ENCODE data around the gene ELL2.

ELL2 gene

GRCh38 chr5:95961617-95962474 lies at the start of gene ELL2:
ELL2 (minus strand) TSS chr5:95961851; CDS start chr5:95961721, 130 bp downstream.
- peaks cover 29% of the 10 kb centered on the region for H3K36me3 Mint-ChIP-seq (ENCODE audit: low read depth)
- H3K27ac Mint-ChIP-seq = peak within 1 kb of the TSS; percentile 98
- H3K27me3 Mint-ChIP-seq = peaks cover 2% of the 10 kb centered on the region

GRCh38 chr5:96008987-96009647 lies 47.5 kb upstream of the ELL2 start:
- Mint-ChIP-seq H3K27ac (no peak overlapping the region), H3K4me3 (no peak overlapping the region), H3K27me3 (no peaks in the 10 kb centered on the region), H3K4me1 (ENCODE audit: low read depth) (no peaks in the 10 kb centered on the region), H3K9me3 (no peaks in the 10 kb centered on the region), H3K36me3 (ENCODE audit: low read depth) (no peaks in the 10 kb centered on the region)

More at GRCh38 chr5:95961617-95962474, at the start of gene ELL2:
- H3K4me1 Mint-ChIP-seq (ENCODE audit: low read depth) = peaks cover 71% of the 10 kb centered on the region
- peak within 1 kb of the TSS; percentile 92 for H3K4me3 Mint-ChIP-seq
- H3K9me3 Mint-ChIP-seq = no peaks in the 10 kb centered on the region

GRCh38 chr5:96008487-96008886 lies 46.8 kb upstream of the ELL2 start:
- Mint-ChIP-seq H3K9me3 (no peaks in the 10 kb centered on the region), H3K27me3 (no peaks in the 10 kb centered on the region), H3K4me1 (ENCODE audit: low read depth) (no peaks in the 10 kb centered on the region), H3K27ac (no peak overlapping the region), H3K4me3 (no peak overlapping the region), H3K36me3 (ENCODE audit: low read depth) (no peaks in the 10 kb centered on the region)

- Mint-ChIP-seq H3K27ac (no peak overlapping the region), H3K27me3 (no peaks in the 10 kb centered on the region), H3K36me3 (ENCODE audit: low read depth) (no peaks in the 10 kb centered on the region), H3K9me3 (no peaks in the 10 kb centered on the region), H3K4me3 (no peak overlapping the region), H3K4me1 (ENCODE audit: low read depth) (no peaks in the 10 kb centered on the region)
Measured at GRCh38 chr5:96007051-96007450, 45.4 kb upstream of the ELL2 start.

- H3K4me1 Mint-ChIP-seq (ENCODE audit: low read depth) = no peaks in the 10 kb centered on the region
- H3K27ac Mint-ChIP-seq = no peak overlapping the region
- H3K27me3 Mint-ChIP-seq = no peaks in the 10 kb centered on the region
- no peaks in the 10 kb centered on the region for H3K9me3 Mint-ChIP-seq
- no peak overlapping the region for H3K4me3 Mint-ChIP-seq
- no peaks in the 10 kb centered on the region for H3K36me3 Mint-ChIP-seq (ENCODE audit: low read depth)
Measured at GRCh38 chr5:96006291-96006690, 44.6 kb upstream of the ELL2 start.

GRCh38 chr5:96004754-96005153 lies 43.1 kb upstream of the ELL2 start:
- Mint-ChIP-seq H3K27me3 (no peaks in the 10 kb centered on the region), H3K4me1 (ENCODE audit: low read depth) (no peaks in the 10 kb centered on the region), H3K4me3 (no peak overlapping the region), H3K9me3 (no peaks in the 10 kb centered on the region), H3K27ac (no peak overlapping the region), H3K36me3 (ENCODE audit: low read depth) (no peaks in the 10 kb centered on the region)

- H3K27ac Mint-ChIP-seq = no peak overlapping the region
- no peak overlapping the region for H3K4me3 Mint-ChIP-seq
- H3K36me3 Mint-ChIP-seq (ENCODE audit: low read depth) = no peaks in the 10 kb centered on the region
- no peaks in the 10 kb centered on the region for H3K27me3 Mint-ChIP-seq
- H3K4me1 Mint-ChIP-seq (ENCODE audit: low read depth) = no peaks in the 10 kb centered on the region
- H3K9me3 Mint-ChIP-seq = no peaks in the 10 kb centered on the region
Measured at GRCh38 chr5:96004087-96004486, 42.4 kb upstream of the ELL2 start.

- Mint-ChIP-seq H3K27me3 (peaks cover 4% of the 10 kb centered on the region), H3K4me1 (ENCODE audit: low read depth) (peaks cover 19% of the 10 kb centered on the region)
Measured at GRCh38 chr5:96001262-96001661, 39.6 kb upstream of the ELL2 start.

GRCh38 chr5:96000308-96000707 lies 38.7 kb upstream of the ELL2 start:
- H3K27ac Mint-ChIP-seq = no peak overlapping the region
- H3K27me3 Mint-ChIP-seq = peaks cover 4% of the 10 kb centered on the region
- H3K36me3 Mint-ChIP-seq (ENCODE audit: low read depth) = no peaks in the 10 kb centered on the region
- no peak overlapping the region for H3K4me3 Mint-ChIP-seq
- H3K9me3 Mint-ChIP-seq = no peaks in the 10 kb centered on the region
- H3K4me1 Mint-ChIP-seq (ENCODE audit: low read depth) = peaks cover 20% of the 10 kb centered on the region

More at GRCh38 chr5:96001262-96001661, 39.6 kb upstream of the ELL2 start:
- Mint-ChIP-seq H3K36me3 (ENCODE audit: low read depth) (no peaks in the 10 kb centered on the region), H3K9me3 (no peaks in the 10 kb centered on the region), H3K4me3 (no peak overlapping the region), H3K27ac (no peak overlapping the region)

- peaks cover 13% of the 10 kb centered on the region for H3K27me3 Mint-ChIP-seq
- peak overlapping the region; percentile 2 for H3K4me3 Mint-ChIP-seq
Measured at GRCh38 chr5:95996904-95997723, 35.5 kb upstream of the ELL2 start.

GRCh38 chr5:95995962-95996489 lies 34.4 kb upstream of the ELL2 start:
- H3K27me3 Mint-ChIP-seq = peaks cover 16% of the 10 kb centered on the region
- no peaks in the 10 kb centered on the region for H3K36me3 Mint-ChIP-seq (ENCODE audit: low read depth)
- H3K4me1 Mint-ChIP-seq (ENCODE audit: low read depth) = peaks cover 20% of the 10 kb centered on the region
- H3K9me3 Mint-ChIP-seq = no peaks in the 10 kb centered on the region
- H3K4me3 Mint-ChIP-seq = no peak overlapping the region
- H3K27ac Mint-ChIP-seq = no peak overlapping the region

More at GRCh38 chr5:95996904-95997723, 35.5 kb upstream of the ELL2 start:
- Mint-ChIP-seq H3K27ac (peak overlapping the region; percentile 54), H3K4me1 (ENCODE audit: low read depth) (peaks cover 20% of the 10 kb centered on the region), H3K9me3 (no peaks in the 10 kb centered on the region), H3K36me3 (ENCODE audit: low read depth) (no peaks in the 10 kb centered on the region)

- H3K9me3 Mint-ChIP-seq = no peaks in the 10 kb centered on the region
- H3K27me3 Mint-ChIP-seq = peaks cover 15% of the 10 kb centered on the region
- peaks cover 20% of the 10 kb centered on the region for H3K4me1 Mint-ChIP-seq (ENCODE audit: low read depth)
Measured at GRCh38 chr5:95993776-95994175, 32.1 kb upstream of the ELL2 start.

GRCh38 chr5:95993266-95993665 lies 31.6 kb upstream of the ELL2 start:
- Mint-ChIP-seq H3K36me3 (ENCODE audit: low read depth) (no peaks in the 10 kb centered on the region), H3K4me3 (no peak overlapping the region), H3K27me3 (peaks cover 15% of the 10 kb centered on the region), H3K27ac (no peak overlapping the region), H3K9me3 (no peaks in the 10 kb centered on the region), H3K4me1 (ENCODE audit: low read depth) (peaks cover 18% of the 10 kb centered on the region)

More at GRCh38 chr5:95993776-95994175, 32.1 kb upstream of the ELL2 start:
- H3K4me3 Mint-ChIP-seq = no peak overlapping the region
- no peak overlapping the region for H3K27ac Mint-ChIP-seq
- H3K36me3 Mint-ChIP-seq (ENCODE audit: low read depth) = no peaks in the 10 kb centered on the region

- Mint-ChIP-seq H3K36me3 (ENCODE audit: low read depth) (no peaks in the 10 kb centered on the region), H3K27ac (no peak overlapping the region), H3K4me3 (no peak overlapping the region), H3K27me3 (peaks cover 15% of the 10 kb centered on the region), H3K4me1 (ENCODE audit: low read depth) (no peaks in the 10 kb centered on the region), H3K9me3 (no peaks in the 10 kb centered on the region)
Measured at GRCh38 chr5:95989283-95990048, 27.8 kb upstream of the ELL2 start.

All from stimulated activated naive CD8-positive, alpha-beta T cell treated with anti-CD3 and anti-CD28 coated beads, Interleukin-15, Interleukin-2, amounts not matched to agents 100 ng/mL and 50 ng/mL, for 24 hours (primary cell).